SJCRH30 (cell line): ENCODE data around the gene SPRY4. TPM values are rescaled to one million over a fixed set of nuclear protein-coding genes. Genes with fewer than 3 reads are reported as not detected.

Source experiments
- DNase-seq, 2 experiments: peaks; one replicate each; pipeline ENCODE4 v3.0.0-alpha.2; 2015 to 2020
- H3K27ac ChIP-seq: fragments of 250-450 bp; sonication (Bioruptor Pico); 2 replicates; pipeline ENCODE4 v1.5.1; 2020; ENCODE audit warnings: mild to moderate bottlenecking, moderate library complexity
- H3K27me3 ChIP-seq: fragments of 250-450 bp; sonication (Bioruptor Pico); 2 replicates; pipeline ENCODE4 v1.5.1; 2020; ENCODE audit warnings: mild to moderate bottlenecking, moderate library complexity
- H3K36me3 ChIP-seq: fragments of 250-450 bp; sonication (Bioruptor Pico); 2 replicates; pipeline ENCODE4 v1.5.1; 2020; ENCODE audit warnings: mild to moderate bottlenecking, moderate library complexity
- H3K4me1 ChIP-seq: fragments of 250-450 bp; sonication (Bioruptor Pico); 2 replicates; pipeline ENCODE4 v1.5.1; 2020; ENCODE audit warnings: mild to moderate bottlenecking, moderate library complexity
- H3K4me3 ChIP-seq: fragments of 250-450 bp; sonication (Bioruptor Pico); 2 replicates; pipeline ENCODE4 v1.5.1; 2020; ENCODE audit warnings: mild to moderate bottlenecking, moderate library complexity
- H3K9me3 ChIP-seq: fragments of 250-450 bp; sonication (Bioruptor Pico); replicated peaks from 2 replicates; pipeline ENCODE4 v1.5.1; 2020; ENCODE audit warnings: mild to moderate bottlenecking, moderate library complexity
- total RNA-seq: library from RNA; depleted of rRNA; stranded (reverse); fragments of >200 nt; shearing (Covaris generic); gene quantifications from 2 replicates; pipeline ENCODE4 v1.2.3, GENCODE V29; 2014

SPRY4 gene
- total RNA-seq, 1 experiment from 2014 or later: 41.6 TPM

- H3K27me3 ChIP-seq: no peaks in the 10 kb centered on the region
- no peaks in the 10 kb centered on the region for H3K9me3 ChIP-seq
- no peak for DNase-seq
- H3K4me3 ChIP-seq: no peak overlapping the region
- no peak overlapping the region for H3K27ac ChIP-seq
- peaks cover 59% of the 10 kb centered on the region for H3K36me3 ChIP-seq
- H3K4me1 ChIP-seq: peaks cover 16% of the 10 kb centered on the region
These were observed 11.1 kb downstream of the SPRY4 start for GRCh38 chr5:142313682-142314081.

GRCh38 chr5:142313275-142313674, 11.5 kb downstream of the SPRY4 start:
- Histone ChIP-seq H3K36me3 (peaks cover 56% of the 10 kb centered on the region), H3K4me3 (no peak overlapping the region), H3K9me3 (no peaks in the 10 kb centered on the region), H3K27me3 (no peaks in the 10 kb centered on the region), H3K4me1 (peaks cover 16% of the 10 kb centered on the region), H3K27ac (no peak overlapping the region)
- DNase-seq: no peak

- Histone ChIP-seq H3K27ac (no peak overlapping the region), H3K36me3 (peaks cover 56% of the 10 kb centered on the region), H3K4me3 (no peak overlapping the region), H3K4me1 (peaks cover 16% of the 10 kb centered on the region), H3K27me3 (no peaks in the 10 kb centered on the region), H3K9me3 (no peaks in the 10 kb centered on the region)
- DNase-seq: no peak
These were observed 12.4 kb downstream of the SPRY4 start for GRCh38 chr5:142312399-142312798.

GRCh38 chr5:142311725-142312124, 13.1 kb downstream of the SPRY4 start:
- Histone ChIP-seq H3K4me3 (no peak overlapping the region), H3K9me3 (no peaks in the 10 kb centered on the region), H3K36me3 (peaks cover 53% of the 10 kb centered on the region), H3K4me1 (peaks cover 13% of the 10 kb centered on the region), H3K27ac (no peak overlapping the region), H3K27me3 (no peaks in the 10 kb centered on the region)
- no peak for DNase-seq

GRCh38 chr5:142310803-142311202, 14.0 kb downstream of the SPRY4 start:
- no peak overlapping the region for H3K27ac ChIP-seq
- peaks cover 49% of the 10 kb centered on the region for H3K36me3 ChIP-seq
- peaks cover 4% of the 10 kb centered on the region for H3K4me1 ChIP-seq
- no peak overlapping the region for H3K4me3 ChIP-seq
- DNase-seq: no peak
- no peaks in the 10 kb centered on the region for H3K27me3 ChIP-seq
- H3K9me3 ChIP-seq: no peaks in the 10 kb centered on the region

- H3K27ac ChIP-seq: no peak overlapping the region
- peaks cover 46% of the 10 kb centered on the region for H3K36me3 ChIP-seq
- no peaks in the 10 kb centered on the region for H3K9me3 ChIP-seq
- no peak for DNase-seq
- no peak overlapping the region for H3K4me3 ChIP-seq
- H3K27me3 ChIP-seq: no peaks in the 10 kb centered on the region
- 0 out of 2 replicates have a peak, but pooled peaks cover 1% of the 10 kb centered on the region for H3K4me1 ChIP-seq
These were observed 15.0 kb downstream of the SPRY4 start for GRCh38 chr5:142309747-142310318.

- H3K4me1 ChIP-seq: 0 out of 2 replicates have a peak, but pooled peaks cover 2% of the 10 kb centered on the region
- no peaks in the 10 kb centered on the region for H3K9me3 ChIP-seq
- H3K36me3 ChIP-seq: peaks cover 36% of the 10 kb centered on the region
- H3K27ac ChIP-seq: no peak overlapping the region
- DNase-seq: no peak
- H3K27me3 ChIP-seq: no peaks in the 10 kb centered on the region
- no peak overlapping the region for H3K4me3 ChIP-seq
These were observed 16.5 kb downstream of the SPRY4 start for GRCh38 chr5:142308358-142308757.

GRCh38 chr5:142307146-142307890, 17.5 kb downstream of the SPRY4 start:
- no peak for DNase-seq
- H3K4me1 ChIP-seq: 0 out of 2 replicates have a peak, but pooled peaks cover 2% of the 10 kb centered on the region
- no peak overlapping the region for H3K27ac ChIP-seq
- H3K36me3 ChIP-seq: peaks cover 27% of the 10 kb centered on the region
- no peak overlapping the region for H3K4me3 ChIP-seq
- no peaks in the 10 kb centered on the region for H3K9me3 ChIP-seq
- no peaks in the 10 kb centered on the region for H3K27me3 ChIP-seq

GRCh38 chr5:142306077-142306502, 18.7 kb downstream of the SPRY4 start:
- peaks cover 15% of the 10 kb centered on the region; the same call in 1 of the 2 replicates for H3K36me3 ChIP-seq
- no peaks in the 10 kb centered on the region for H3K9me3 ChIP-seq
- no peak overlapping the region for H3K27ac ChIP-seq
- 0 out of 2 replicates have a peak, but pooled peaks cover 2% of the 10 kb centered on the region for H3K4me1 ChIP-seq
- H3K4me3 ChIP-seq: no peak overlapping the region
- no peaks in the 10 kb centered on the region for H3K27me3 ChIP-seq
- DNase-seq: no peak

- no peaks in the 10 kb centered on the region for H3K27me3 ChIP-seq
- H3K36me3 ChIP-seq: peaks cover 12% of the 10 kb centered on the region; the same call in 1 of the 2 replicates
- no peak overlapping the region for H3K27ac ChIP-seq
- DNase-seq: no peak
- no peak overlapping the region for H3K4me3 ChIP-seq
- 0 out of 2 replicates have a peak, but pooled peaks cover 2% of the 10 kb centered on the region for H3K4me1 ChIP-seq
- H3K9me3 ChIP-seq: no peaks in the 10 kb centered on the region
These were observed 19.6 kb downstream of the SPRY4 start for GRCh38 chr5:142305211-142305610.

- no peak for DNase-seq
- H3K27ac ChIP-seq: no peak overlapping the region
- H3K36me3 ChIP-seq: peaks cover 2% of the 10 kb centered on the region; the same call in 1 of the 2 replicates
These were observed 20.7 kb downstream of the SPRY4 start for GRCh38 chr5:142304013-142304701.

GRCh38 chr5:142303565-142303964, 21.3 kb downstream of the SPRY4 start:
- H3K27me3 ChIP-seq: no peaks in the 10 kb centered on the region

More at GRCh38 chr5:142304013-142304701, 20.7 kb downstream of the SPRY4 start:
- H3K4me3 ChIP-seq: no peak overlapping the region
- 0 out of 2 replicates have a peak, but pooled peaks cover 2% of the 10 kb centered on the region for H3K4me1 ChIP-seq
- H3K9me3 ChIP-seq: no peaks in the 10 kb centered on the region
- no peaks in the 10 kb centered on the region for H3K27me3 ChIP-seq

GRCh38 chr5:142301540-142301939, 23.3 kb downstream of the SPRY4 start:
- Histone ChIP-seq H3K4me3 (no peak overlapping the region), H3K27ac (no peak overlapping the region), H3K27me3 (no peaks in the 10 kb centered on the region), H3K4me1 (peaks cover 13% of the 10 kb centered on the region), H3K36me3 (no peaks in the 10 kb centered on the region; the same call in 1 of the 2 replicates), H3K9me3 (no peaks in the 10 kb centered on the region)
- DNase-seq: no peak

More at GRCh38 chr5:142303565-142303964, 21.3 kb downstream of the SPRY4 start:
- Histone ChIP-seq H3K36me3 (no peaks in the 10 kb centered on the region; the same call in 1 of the 2 replicates), H3K4me3 (no peak overlapping the region), H3K9me3 (no peaks in the 10 kb centered on the region), H3K27ac (no peak overlapping the region), H3K4me1 (0 out of 2 replicates have a peak, but pooled peaks cover 2% of the 10 kb centered on the region)
- DNase-seq: no peak

GRCh38 chr5:142300677-142301076, 24.1 kb downstream of the SPRY4 start:
- no peak overlapping the region for H3K27ac ChIP-seq
- H3K9me3 ChIP-seq: no peaks in the 10 kb centered on the region
- H3K27me3 ChIP-seq: no peaks in the 10 kb centered on the region
- peaks cover 19% of the 10 kb centered on the region for H3K4me1 ChIP-seq
- no peak for DNase-seq
- no peaks in the 10 kb centered on the region; the same call in 1 of the 2 replicates for H3K36me3 ChIP-seq
- H3K4me3 ChIP-seq: no peak overlapping the region

GRCh38 chr5:142298789-142299188, 26.0 kb downstream of the SPRY4 start:
- H3K4me1 ChIP-seq: peaks cover 17% of the 10 kb centered on the region
- H3K27me3 ChIP-seq: no peaks in the 10 kb centered on the region

More at GRCh38 chr5:142298789-142299188, 26.0 kb downstream of the SPRY4 start:
- no peak for DNase-seq
- no peaks in the 10 kb centered on the region for H3K36me3 ChIP-seq
- H3K27ac ChIP-seq: no peak overlapping the region
- H3K4me3 ChIP-seq: no peak overlapping the region
- H3K9me3 ChIP-seq: no peaks in the 10 kb centered on the region
